Activated CD8-positive, alpha-beta memory T cell treated with anti-CD3 and anti-CD28 coated beads, Interleukin-2, amount 10 ng/mL, durations not matched to agents 7 days and 5 days (primary cell): ENCODE data around the gene DNAJB12. TPM values are rescaled to one million over a fixed set of nuclear protein-coding genes. Genes with fewer than 3 reads are reported as not detected.
A peak's percentile ranks its signal among the peaks of the same experiment; 100 is the strongest.
"Not testable (repeated sequence)": the region's sequence is repeated elsewhere in the genome, so short reads cannot be mapped to it uniquely, and the experiment has no call there.

Source experiments
- ATAC-seq: fragments of 150-1000 bp; cut with Tn5 transposase; one replicate; pipeline ENCODE4 v1.10.0; 2021; ENCODE audit warnings: moderate library complexity
- CTCF ChIA-PET: fragments of 350-600 bp; sonication (Branson Sonifier 250); formaldehyde crosslinking; loops from one replicate; lab custom pipeline; 2021; ENCODE audit warnings: antibody characterized with exemption; lab: Charles Lee
- DNase-seq: peaks from one replicate; pipeline ENCODE4 v3.0.0-alpha.2; 2020
- H3K27ac Mint-ChIP-seq: one replicate; pipeline ENCODE4 v1.8.0; 2021; ENCODE audit warnings: mild to moderate bottlenecking, mixed read lengths
- H3K27me3 Mint-ChIP-seq: one replicate; pipeline ENCODE4 v1.8.0; 2021; ENCODE audit warnings: mixed read lengths
- H3K36me3 Mint-ChIP-seq: one replicate; pipeline ENCODE4 v1.8.0; 2021; ENCODE audit warnings: mild to moderate bottlenecking, mixed read lengths
- H3K4me1 Mint-ChIP-seq: one replicate; pipeline ENCODE4 v1.8.0; 2021; ENCODE audit warnings: mixed read lengths
- H3K4me3 Mint-ChIP-seq: one replicate; pipeline ENCODE4 v1.8.0; 2021; ENCODE audit warnings: mild to moderate bottlenecking, moderate library complexity, mixed read lengths
- H3K9me3 Mint-ChIP-seq: one replicate; pipeline ENCODE4 v1.8.0; 2022; ENCODE audit warnings: low read depth, mixed read lengths
- total RNA-seq, 2 experiments: library from RNA; stranded (reverse); gene quantifications; one replicate each; pipeline ENCODE4 v1.2.3, GENCODE V29; 2021

DNAJB12 gene
- total RNA-seq, 2 experiments from 2014 or later, result 25.5 to 31.4 TPM

DNA sequence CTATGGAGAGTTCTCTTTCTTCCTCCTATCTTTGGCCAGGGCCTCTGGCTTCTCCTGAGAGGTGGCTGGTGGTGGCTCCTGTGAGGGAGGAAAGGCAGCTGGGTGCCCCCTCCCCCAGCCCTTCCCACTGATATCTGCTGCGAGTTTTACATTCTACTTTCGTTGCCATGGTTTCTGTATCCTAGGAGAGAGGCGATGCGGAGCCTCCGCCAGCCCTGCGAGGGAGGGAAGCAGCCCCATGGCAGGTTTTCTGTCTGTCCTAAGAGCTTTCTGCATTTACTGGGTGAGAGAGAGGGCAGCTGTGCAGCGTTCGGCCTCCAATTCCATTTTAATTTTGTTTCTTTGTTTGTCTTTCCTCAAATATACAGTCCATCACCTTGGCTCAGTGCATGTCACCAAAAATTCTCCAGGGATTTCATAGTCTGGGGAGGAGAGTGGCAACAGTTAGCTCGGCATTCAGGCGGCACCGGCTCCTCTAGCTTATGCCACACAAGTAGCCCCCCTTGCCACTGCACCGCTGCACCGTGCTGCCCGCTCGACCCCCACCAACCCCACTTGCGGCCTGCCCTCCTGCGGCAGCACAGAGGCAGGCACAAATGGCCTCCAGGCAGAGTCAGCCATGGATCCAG, 20.4 kb downstream of the DNAJB12 start:
- peak overlapping the region; percentile 90 for H3K27ac Mint-ChIP-seq
- ATAC-seq (no peak), DNase-seq (no peak)
- CTCF ChIA-PET, result interaction anchor here (1.0 to 12.6 kb wide), 20 partner anchors 8 to 561 kb away, joined by 3 to 141 read pairs (median 27); partner anchors contain the start of genes ANAPC16, ASCC1, DDIT4 and DNAJB12
- no peaks in the 10 kb centered on the region for H3K9me3 Mint-ChIP-seq
- H3K36me3 Mint-ChIP-seq, result peaks cover 18% of the 10 kb centered on the region
- peak overlapping the region; percentile 59 for H3K4me3 Mint-ChIP-seq
- H3K27me3 Mint-ChIP-seq, result no peaks in the 10 kb centered on the region
- peaks cover 80% of the 10 kb centered on the region for H3K4me1 Mint-ChIP-seq

DNA sequence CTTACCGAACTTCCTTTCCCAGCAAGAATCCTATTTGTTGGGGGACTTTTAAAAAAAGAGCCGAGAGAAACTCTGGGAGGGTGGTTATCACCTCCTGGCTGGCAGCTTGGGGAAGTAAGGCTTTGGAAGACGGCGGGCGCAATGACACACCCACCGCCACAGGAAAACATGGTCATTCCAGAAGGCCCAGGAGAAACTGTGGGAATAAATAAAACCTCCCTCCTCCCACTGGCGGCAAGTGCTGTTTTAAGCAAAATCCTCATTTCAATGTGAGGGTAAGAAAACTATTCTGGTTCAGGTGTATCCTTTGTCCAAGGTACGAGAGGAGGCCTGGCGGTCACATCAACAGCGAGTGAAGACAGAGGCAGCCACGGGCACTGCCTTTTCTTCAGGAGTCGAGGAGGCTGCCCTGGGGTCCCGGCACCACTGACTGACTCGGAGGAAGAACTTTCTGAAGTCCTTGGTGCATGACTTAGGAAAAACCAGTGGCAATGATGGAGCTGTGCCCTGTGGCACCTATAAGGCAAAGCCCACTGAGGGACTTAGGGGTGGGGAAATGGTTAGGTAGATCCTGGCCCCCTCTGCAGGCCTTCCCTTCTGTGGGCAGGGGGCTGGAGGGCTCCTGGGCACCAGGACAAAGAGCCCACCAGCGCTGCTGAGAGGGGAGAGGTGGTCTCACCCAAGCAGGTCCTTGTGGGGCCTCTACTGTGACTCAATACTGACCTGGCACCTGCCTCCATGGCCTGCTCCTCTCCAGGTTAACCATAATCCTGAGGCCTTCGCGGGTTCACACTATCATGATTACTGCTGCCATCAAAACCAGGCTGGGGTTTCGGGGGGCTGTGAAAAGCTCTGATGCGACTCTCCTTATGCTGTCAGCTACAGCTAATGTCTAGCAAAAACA, 21.4 kb downstream of the DNAJB12 start:
- H3K27me3 Mint-ChIP-seq, result no peaks in the 10 kb centered on the region
- no peaks in the 10 kb centered on the region for H3K9me3 Mint-ChIP-seq
- peak overlapping the region; percentile 92 for H3K27ac Mint-ChIP-seq
- peaks cover 88% of the 10 kb centered on the region for H3K4me1 Mint-ChIP-seq
- peaks cover 16% of the 10 kb centered on the region for H3K36me3 Mint-ChIP-seq
- CTCF ChIA-PET, result interaction anchor here (0.6 to 12.6 kb wide), 17 partner anchors 11 to 285 kb away, joined by 3 to 141 read pairs (median 38); partner anchors contain the start of genes ANAPC16, ASCC1, DDIT4 and DNAJB12
- ATAC-seq (no peak), DNase-seq (peak; percentile 81)
- peak overlapping the region; percentile 15 for H3K4me3 Mint-ChIP-seq

DNA sequence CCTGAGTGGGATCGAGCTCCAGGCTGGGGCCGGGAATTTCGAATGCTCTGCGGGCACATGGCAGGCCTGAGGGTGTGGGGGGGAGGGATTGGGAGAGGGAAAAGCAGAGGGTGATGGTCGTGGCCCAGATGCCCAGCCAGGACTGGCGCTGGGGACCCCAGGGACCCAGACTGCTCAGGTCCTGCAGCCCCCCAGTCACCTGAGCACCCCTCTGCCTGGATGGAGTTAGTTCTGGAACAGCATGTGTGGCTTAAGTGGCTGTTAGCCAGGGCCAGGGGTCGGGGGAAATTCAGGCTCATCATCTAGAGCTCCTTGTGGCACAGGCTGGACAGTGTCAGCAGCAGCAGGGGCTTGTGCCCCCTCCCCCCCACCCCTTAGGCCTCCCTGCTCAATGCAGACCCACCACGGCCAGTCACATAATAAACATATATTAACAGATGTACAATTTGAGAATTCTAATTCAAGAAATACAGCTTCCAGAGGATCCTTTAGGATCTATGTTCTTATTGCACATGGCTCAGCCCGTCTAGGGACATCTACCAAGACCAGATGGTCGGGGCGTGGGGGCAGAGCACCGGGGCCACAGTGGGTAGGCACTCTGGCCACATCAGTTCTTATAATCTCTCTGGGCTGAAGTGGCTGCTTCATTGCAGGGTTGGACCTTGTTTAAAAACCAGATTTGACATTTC, 22.2 kb downstream of the DNAJB12 start:
- H3K4me3 Mint-ChIP-seq, result peak overlapping the region; percentile 54
- H3K27me3 Mint-ChIP-seq, result no peaks in the 10 kb centered on the region
- H3K9me3 Mint-ChIP-seq, result no peaks in the 10 kb centered on the region
- H3K36me3 Mint-ChIP-seq, result peaks cover 13% of the 10 kb centered on the region
- CTCF ChIA-PET, result interaction anchor here (0.9 to 12.6 kb wide), 20 partner anchors 8 to 284 kb away, joined by 3 to 141 read pairs (median 6); partner anchors contain the start of genes ANAPC16, ASCC1 and DDIT4
- peaks cover 94% of the 10 kb centered on the region for H3K4me1 Mint-ChIP-seq
- H3K27ac Mint-ChIP-seq, result peak overlapping the region; percentile 92
- DNase-seq (no peak), ATAC-seq (no peak)

DNA sequence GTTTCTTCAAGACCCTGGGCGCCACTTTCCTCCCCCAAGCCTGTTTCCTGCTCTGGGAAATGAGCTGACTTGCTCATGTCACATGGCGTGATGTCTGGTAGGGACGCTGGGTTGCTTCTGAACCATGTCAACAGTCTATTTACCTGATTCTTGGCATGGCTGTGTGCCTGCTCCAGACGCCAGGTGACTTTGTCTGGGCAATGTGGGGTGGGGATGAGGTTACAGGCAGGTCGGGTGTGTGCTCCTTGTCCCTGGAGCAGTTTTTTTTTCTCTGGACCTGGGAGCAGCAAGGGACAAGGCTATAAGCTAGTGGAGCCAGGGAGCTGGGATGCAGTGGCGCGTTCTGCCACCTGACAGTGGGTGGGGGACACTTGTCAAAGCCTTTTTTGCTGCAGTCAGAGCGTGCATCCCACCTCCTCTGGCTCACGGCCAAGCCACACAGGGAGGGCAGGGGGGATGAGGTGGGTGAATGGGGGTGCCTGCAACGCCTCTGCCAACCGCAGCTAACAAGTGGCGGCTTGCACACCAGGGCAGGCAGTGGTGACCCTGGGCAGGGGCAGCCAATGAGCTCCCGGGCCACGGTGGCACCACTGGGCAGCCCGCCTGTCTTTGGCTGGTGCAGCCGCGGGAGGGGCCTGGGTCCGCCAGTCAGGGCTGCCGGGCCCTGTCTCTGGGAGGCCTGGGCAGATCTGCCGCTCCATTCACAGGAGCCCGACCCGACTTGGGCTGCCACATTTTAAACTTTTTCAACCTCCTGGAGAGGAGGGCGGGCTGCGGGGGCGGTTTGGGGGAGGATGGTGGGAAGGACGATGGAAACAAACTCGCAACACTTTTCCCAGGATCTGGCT, 22.9 kb downstream of the DNAJB12 start:
- Mint-ChIP-seq H3K27ac (peak overlapping the region; percentile 92), H3K36me3 (peaks cover 13% of the 10 kb centered on the region), H3K4me3 (peak overlapping the region; percentile 54), H3K27me3 (no peaks in the 10 kb centered on the region), H3K4me1 (peaks cover 90% of the 10 kb centered on the region), H3K9me3 (no peaks in the 10 kb centered on the region)
- CTCF ChIA-PET, result interaction anchor here (0.9 to 12.6 kb wide), 18 partner anchors 8 to 283 kb away, joined by 3 to 127 read pairs (median 6); partner anchors contain the start of genes ANAPC16, ASCC1 and DDIT4
- DNase-seq (peak; percentile 96), ATAC-seq (peak; percentile 67)

DNA sequence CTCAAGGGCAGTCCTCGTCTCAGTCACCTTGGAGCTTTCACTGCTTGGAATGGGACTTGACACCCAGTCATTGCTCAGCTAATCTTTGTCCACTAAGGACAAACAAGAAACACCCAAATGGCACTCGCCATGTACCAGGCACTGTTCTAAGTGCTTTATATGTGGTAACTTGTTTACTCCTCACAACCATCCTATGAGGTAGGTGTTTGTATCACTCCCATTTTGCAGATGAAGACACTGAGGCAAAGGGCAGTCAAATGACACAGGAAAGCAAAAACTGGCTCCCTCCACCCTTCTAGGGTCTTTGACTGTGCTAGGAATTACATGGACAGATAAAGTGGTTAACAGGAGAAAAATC, 24.7 kb downstream of the DNAJB12 start:
- peaks cover 79% of the 10 kb centered on the region for H3K4me1 Mint-ChIP-seq
- peak overlapping the region; percentile 21 for H3K4me3 Mint-ChIP-seq
- H3K36me3 Mint-ChIP-seq, result peaks cover 14% of the 10 kb centered on the region
- H3K9me3 Mint-ChIP-seq, result no peaks in the 10 kb centered on the region
- DNase-seq (no peak), ATAC-seq (no peak)
- H3K27ac Mint-ChIP-seq, result peak overlapping the region; percentile 92
- H3K27me3 Mint-ChIP-seq, result no peaks in the 10 kb centered on the region
- CTCF ChIA-PET, result interaction anchor here (0.7 to 12.6 kb wide), 11 partner anchors 7 to 281 kb away, joined by 3 to 98 read pairs (median 5); partner anchors contain the start of gene DDIT4

DNA sequence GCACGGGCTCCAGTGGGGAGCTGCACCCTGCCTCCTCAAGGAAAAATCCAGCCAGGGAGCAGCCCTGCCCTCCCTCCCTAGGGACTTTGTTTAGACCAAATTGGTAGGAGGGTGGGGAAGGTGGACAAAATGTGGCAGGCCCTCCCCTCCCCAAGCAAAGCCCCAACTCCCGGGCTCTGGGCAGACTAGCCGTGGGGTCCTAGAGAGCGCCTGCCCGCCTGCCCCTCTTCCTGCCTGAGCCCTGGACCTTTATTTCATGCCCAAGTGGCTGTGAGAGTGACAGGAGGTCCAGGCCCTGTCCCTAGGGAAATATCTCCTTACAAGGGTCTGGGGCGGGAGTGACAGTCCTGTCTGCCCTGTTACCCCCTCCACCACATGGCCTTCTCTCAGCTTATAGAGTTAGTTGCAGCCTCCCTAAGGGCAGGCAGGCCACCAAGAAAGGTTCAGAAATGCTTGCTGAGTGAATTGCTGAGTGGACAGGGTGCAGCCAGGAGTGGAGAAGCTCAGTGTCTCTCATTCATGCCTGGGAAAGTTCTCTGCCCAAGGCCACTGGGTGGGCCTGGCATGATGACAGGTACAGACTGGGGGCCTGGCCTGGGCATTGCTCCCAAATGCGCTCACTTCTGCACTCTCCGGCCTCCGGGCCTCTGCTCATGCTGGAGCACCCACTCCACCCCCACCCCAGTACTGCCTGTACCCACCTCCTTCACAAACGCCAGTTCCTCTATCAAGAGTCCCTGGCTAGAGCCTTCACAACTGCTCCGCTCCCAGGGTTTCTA, 25.2 kb downstream of the DNAJB12 start:
- peak overlapping the region; percentile 21 for H3K4me3 Mint-ChIP-seq
- peaks cover 14% of the 10 kb centered on the region for H3K36me3 Mint-ChIP-seq
- peak overlapping the region; percentile 92 for H3K27ac Mint-ChIP-seq
- no peak for DNase-seq
- CTCF ChIA-PET, result interaction anchor here (0.7 to 12.6 kb wide), 12 partner anchors 8 to 281 kb away, joined by 3 to 98 read pairs (median 6); partner anchors contain the start of gene DDIT4
- no peaks in the 10 kb centered on the region for H3K27me3 Mint-ChIP-seq
- H3K9me3 Mint-ChIP-seq, result no peaks in the 10 kb centered on the region
- H3K4me1 Mint-ChIP-seq, result peaks cover 79% of the 10 kb centered on the region
- no peak for ATAC-seq

DNA sequence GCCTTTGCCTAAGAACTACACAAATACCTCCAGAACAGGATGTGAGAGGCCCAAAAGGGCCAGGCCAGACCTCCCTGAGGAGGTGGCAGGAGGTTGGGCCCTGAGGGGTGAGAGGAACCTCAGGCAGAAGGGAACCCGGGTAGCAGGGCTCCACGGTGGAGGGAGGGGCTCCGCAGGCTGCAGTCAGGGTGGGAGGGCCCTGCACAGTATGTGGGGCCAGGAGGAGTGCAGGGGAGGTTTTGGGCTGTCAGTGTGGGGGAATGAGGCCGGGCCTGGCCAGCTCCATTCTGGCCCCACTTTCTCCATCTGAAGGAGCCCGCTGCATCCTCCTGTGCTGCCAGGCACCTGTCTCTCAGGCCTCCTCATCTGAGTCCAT, 25.9 kb downstream of the DNAJB12 start:
- Mint-ChIP-seq H3K4me3 (peak overlapping the region; percentile 84), H3K36me3 (peaks cover 13% of the 10 kb centered on the region), H3K9me3 (no peaks in the 10 kb centered on the region), H3K27me3 (no peaks in the 10 kb centered on the region), H3K4me1 (peaks cover 77% of the 10 kb centered on the region), H3K27ac (peak overlapping the region; percentile 92)
- ATAC-seq, result peak; percentile 22
- CTCF ChIA-PET, result interaction anchor here (1.1 to 12.6 kb wide), 10 partner anchors 9 to 280 kb away, joined by 3 to 98 read pairs (median 6); partner anchors contain the start of gene DDIT4
- DNase-seq, result peak; percentile 73

DNA sequence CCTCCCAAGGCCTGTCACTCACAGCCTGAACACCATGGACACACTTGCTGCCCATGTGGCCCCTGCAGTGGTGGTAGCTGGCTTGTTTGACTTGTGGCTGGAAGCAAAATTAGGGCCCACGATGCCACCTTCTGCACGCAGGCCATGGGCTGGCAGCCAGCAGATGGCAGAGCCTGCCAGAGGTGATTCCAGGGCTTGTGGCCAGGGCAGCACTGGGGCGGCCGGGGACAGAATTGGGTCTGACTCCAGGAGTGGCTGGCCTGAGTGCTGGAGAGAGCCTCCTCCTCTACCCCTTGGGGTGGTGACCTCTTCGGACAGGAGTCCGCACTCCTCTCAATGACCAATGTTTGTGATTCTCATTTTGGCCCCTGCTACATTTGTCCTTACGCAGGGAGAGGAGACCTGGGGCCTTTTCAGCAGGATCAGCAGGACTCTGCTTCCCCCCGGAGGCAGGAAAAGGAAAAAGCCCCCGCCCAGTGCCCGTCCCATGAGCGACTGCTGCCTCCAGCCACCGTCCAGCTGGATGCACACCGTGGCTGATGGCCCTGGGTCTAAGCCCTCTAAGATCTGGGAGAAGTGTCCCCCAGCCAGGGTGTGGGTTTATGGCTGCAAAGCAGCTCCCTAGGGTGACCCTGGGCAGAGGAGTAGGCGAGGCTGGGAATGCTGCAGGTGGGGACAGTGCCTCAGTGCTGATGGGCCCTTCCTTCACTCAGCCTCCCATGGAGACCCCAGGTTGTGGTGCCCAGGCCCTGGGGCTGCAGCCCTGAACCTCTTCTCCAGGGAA, 26.5 kb downstream of the DNAJB12 start:
- ATAC-seq (no peak), DNase-seq (peak; percentile 57)
- Mint-ChIP-seq H3K27me3 (no peaks in the 10 kb centered on the region), H3K36me3 (peaks cover 10% of the 10 kb centered on the region), H3K4me1 (peaks cover 77% of the 10 kb centered on the region), H3K27ac (peak overlapping the region; percentile 92), H3K4me3 (peak overlapping the region; percentile 84), H3K9me3 (no peaks in the 10 kb centered on the region)
- CTCF ChIA-PET, result interaction anchor here (0.7 to 12.6 kb wide), 18 partner anchors 9 to 280 kb away, joined by 3 to 98 read pairs (median 6); partner anchors contain the start of gene DDIT4

- H3K27ac Mint-ChIP-seq, result peak overlapping the region; percentile 92
- H3K27me3 Mint-ChIP-seq, H3K9me3 Mint-ChIP-seq, H3K36me3 Mint-ChIP-seq: not testable (repeated sequence)
- H3K4me3 Mint-ChIP-seq, result peak overlapping the region; percentile 84
- CTCF ChIA-PET, result interaction anchor here (0.6 to 12.6 kb wide), 27 partner anchors 8 to 431 kb away, joined by 3 to 98 read pairs (median 4); partner anchors contain the start of gene DDIT4
- peaks cover 78% of the 10 kb centered on the region for H3K4me1 Mint-ChIP-seq
- DNase-seq, result peak; percentile 90
- peak; percentile 9 for ATAC-seq
These were observed 27.8 kb downstream of the DNAJB12 start for GRCh38 chr10:72326665-72327603.
